AG10803 (cell line): Measurements from ENCODE around the gene AKT2.

Source experiments
- DNase-seq: peaks from one replicate; pipeline ENCODE4 v3.0.0; 2010; ENCODE audit warnings: low read depth
- H3K4me3 ChIP-seq: 2 replicates; pipeline ENCODE4 v1.5.1; 2011; ENCODE audit warnings: mild to moderate bottlenecking, low read length, control low read depth
- TF ChIP-seq, protein P1 (sequence below): conservative IDR thresholded peaks from 2 replicates; pipeline ENCODE4 v1.5.1; 2011; ENCODE audit warnings: mild to moderate bottlenecking, low read length, control low read depth, inconsistent platforms

The AKT2 gene

GRCh38 chr19:40231057-40231456 is 54.1 kb downstream of the AKT2 start:
- TF ChIP-seq, protein P1, sequence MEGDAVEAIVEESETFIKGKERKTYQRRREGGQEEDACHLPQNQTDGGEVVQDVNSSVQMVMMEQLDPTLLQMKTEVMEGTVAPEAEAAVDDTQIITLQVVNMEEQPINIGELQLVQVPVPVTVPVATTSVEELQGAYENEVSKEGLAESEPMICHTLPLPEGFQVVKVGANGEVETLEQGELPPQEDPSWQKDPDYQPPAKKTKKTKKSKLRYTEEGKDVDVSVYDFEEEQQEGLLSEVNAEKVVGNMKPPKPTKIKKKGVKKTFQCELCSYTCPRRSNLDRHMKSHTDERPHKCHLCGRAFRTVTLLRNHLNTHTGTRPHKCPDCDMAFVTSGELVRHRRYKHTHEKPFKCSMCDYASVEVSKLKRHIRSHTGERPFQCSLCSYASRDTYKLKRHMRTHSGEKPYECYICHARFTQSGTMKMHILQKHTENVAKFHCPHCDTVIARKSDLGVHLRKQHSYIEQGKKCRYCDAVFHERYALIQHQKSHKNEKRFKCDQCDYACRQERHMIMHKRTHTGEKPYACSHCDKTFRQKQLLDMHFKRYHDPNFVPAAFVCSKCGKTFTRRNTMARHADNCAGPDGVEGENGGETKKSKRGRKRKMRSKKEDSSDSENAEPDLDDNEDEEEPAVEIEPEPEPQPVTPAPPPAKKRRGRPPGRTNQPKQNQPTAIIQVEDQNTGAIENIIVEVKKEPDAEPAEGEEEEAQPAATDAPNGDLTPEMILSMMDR = no peak
- DNase-seq = no peak

DNA sequence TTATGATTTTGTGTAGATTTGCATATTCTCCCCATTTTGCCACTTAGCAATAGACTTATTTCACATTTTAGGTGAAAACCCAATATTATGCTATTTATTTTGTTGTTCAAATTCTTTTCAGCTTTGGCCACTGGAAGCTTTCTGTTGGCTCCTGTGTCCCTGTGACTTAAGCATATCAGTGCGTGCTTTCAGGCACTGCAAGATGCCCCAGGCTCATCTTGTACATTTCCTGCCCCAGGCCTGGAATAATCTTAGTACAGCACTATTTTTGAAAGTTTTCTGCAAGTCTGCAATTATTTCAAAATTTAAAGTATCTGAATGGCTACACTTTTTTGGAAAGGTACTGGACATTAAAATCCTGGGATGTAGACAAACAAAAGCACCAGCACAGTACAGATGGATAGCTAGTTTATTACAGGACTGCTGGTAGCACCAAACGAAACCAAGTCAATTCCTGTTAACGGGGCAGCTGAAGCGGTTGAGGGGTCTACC is 55.2 kb downstream of the AKT2 start:
- TF ChIP-seq, protein P1 = no peak
- no peak overlapping the region for H3K4me3 ChIP-seq
- no peak for DNase-seq

More at GRCh38 chr19:40231057-40231456, 54.1 kb downstream of the AKT2 start:
- H3K4me3 ChIP-seq = no peak overlapping the region

DNA sequence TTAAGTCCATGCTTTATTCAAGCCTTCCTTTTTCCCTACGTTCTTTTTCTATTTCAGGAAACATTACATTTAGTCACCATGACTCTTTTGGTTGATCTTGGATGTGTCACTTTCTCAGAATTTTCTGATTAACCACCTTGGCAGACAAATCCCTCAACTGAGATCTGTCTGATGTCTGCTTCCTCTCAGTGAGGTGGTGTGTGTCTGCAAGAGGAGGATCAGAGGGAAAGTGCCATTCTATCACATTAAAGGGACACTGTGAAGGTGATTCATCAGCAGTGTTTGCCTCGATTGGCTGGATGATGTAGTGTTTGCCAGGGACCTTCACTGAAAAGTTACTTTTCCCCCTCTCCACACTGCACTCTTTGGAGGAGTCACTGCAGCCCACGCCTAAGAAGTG is 55.7 kb downstream of the AKT2 start:
- TF ChIP-seq, protein P1 = no peak
- no peak overlapping the region for H3K4me3 ChIP-seq
- peak; percentile 12 for DNase-seq

DNA sequence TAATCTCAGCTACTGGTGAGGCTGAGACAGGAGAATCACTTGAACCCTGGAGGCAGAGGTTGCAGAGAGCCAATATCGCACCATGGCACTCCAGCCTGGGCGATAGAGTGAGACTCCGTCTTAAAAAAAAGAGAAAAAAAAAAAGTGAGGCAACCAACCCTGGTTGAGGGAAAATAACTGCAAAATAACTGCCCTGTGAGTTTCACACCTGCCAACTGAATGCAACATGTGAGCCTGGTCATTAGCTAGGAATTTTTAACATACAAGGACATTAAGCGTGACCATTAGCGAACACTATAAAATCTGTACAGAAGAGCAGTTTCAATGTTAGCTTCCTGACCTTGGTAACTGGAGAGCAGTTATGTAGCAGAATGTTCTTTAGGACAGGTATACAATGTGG is 56.3 kb downstream of the AKT2 start:
- TF ChIP-seq, protein P1 = no peak
- H3K4me3 ChIP-seq = no peak overlapping the region
- DNase-seq = no peak

GRCh38 chr19:40228346-40228745 is 56.8 kb downstream of the AKT2 start:
- DNase-seq = no peak
- no peak overlapping the region for H3K4me3 ChIP-seq
- TF ChIP-seq, protein P1 = no peak

DNA sequence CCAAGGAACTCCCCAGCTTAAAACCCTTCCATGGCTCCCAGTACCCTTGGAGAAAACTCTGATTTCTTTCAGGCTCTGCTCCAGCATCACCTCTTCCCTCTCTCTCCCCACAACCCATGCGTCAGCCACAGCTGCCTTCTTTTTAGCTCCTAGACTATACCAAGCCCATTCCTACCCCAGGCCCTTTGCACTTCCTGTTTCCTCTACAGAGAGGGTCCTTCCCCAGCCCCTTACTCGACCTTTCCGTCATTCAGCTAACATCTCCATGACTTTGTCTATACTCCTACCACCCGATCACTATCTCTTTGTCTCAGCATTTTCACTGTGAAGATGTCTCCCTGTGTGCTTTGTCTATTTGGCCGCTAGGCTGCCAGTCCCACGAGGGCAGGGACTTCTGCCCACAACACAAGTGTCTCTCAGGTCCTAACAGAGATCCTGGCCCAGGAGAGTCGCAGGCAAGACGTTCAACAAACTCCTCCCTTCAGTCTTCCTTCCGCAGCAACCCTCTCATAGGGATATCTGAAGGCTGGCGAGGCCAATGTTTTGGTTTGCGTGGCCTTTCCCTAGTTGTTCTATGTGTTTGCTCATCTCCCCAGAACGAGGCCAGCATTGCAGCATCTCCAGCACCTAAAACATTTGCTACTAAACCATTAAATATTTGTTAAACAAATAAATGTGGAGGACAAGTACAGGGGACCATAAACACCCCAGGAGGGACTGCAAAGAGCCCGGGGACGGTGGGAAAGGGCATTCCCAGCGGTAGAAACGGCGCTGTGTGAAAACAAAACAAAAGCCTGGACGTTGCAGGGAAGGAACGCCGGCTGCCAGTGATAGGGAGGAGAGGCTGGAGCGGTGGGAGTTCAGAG is 59.5 kb downstream of the AKT2 start:
- TF ChIP-seq, protein P1 = peak; percentile 34; the same call in 1 of the 2 replicates
- H3K4me3 ChIP-seq = peak overlapping the region; percentile 47
- DNase-seq = peak; percentile 43
